ENCODE measurements around the gene UCP2. TPM values are rescaled to one million over a fixed set of nuclear protein-coding genes. Genes with fewer than 3 reads are reported as not detected.
A peak's percentile ranks its signal among the peaks of the same experiment; 100 is the strongest.

The UCP2 gene
- total and polyA plus RNA-seq, 9 of the 15 experiments (the other 6 are each of a cell fraction or from before 2014, with no cell fraction given) = 19.2 to 216 (median 87.9) TPM

DNA sequence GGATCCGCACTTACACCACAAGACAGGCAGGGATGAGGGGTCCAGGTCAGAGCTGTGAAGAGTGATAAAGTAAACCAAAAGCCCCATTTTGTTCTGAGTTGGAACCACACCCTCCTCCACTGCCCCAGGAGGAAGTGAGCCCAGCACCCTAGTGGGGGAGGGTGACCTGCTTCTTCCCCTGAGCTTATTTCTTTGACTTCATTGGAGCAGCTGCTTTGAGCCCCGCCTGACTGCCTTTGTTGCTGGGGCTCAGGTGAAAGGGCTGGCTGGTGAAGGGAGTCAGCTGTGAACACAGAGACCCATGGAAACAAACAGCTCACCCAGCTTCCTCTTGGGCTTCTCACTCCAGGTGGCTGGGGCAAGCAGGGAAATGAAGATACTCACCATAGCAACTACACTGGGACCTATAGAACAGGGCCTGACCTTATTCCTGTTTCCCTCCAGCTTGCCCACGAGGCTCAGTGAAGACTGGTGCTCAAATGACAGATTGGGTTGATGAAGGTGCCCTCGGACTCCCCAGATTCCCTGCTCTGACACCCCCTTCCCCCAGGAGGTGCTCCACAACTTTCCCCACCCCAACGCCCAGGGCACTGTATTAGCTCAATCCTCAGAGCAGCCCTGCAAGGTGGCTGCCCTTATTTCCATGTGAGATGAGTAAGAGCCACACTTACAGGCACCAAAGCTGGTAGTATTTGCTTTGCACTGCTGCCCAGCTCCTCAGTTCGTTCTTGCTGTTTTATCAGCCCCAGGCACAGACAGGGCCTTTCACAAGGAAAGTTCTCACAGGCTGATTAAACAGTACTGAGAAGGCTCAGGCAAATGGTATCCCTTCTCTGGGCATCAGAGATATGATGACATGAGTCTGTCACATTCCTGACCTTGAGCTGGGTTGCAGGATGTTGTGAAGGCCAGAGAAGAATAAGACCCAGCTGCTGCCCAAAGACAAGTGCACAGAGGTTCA lies 2.4 kb downstream of the UCP2 start (continued):
- TF ChIP-seq, protein P1, sequence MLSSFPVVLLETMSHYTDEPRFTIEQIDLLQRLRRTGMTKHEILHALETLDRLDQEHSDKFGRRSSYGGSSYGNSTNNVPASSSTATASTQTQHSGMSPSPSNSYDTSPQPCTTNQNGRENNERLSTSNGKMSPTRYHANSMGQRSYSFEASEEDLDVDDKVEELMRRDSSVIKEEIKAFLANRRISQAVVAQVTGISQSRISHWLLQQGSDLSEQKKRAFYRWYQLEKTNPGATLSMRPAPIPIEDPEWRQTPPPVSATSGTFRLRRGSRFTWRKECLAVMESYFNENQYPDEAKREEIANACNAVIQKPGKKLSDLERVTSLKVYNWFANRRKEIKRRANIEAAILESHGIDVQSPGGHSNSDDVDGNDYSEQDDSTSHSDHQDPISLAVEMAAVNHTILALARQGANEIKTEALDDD (IDR thresholded peaks at IDR 0.05) = 0 out of 2 replicates have a peak, but pooled peaks have one; percentile 12
- no peak for TF ChIP-seq CBFB (CRISPR knock-in tag; IDR thresholded peaks at IDR 0.05)
- TF ChIP-seq DACH1 (IDR thresholded peaks at IDR 0.05; ENCODE audit: partially characterized antibody) = peak; percentile 72
- TF ChIP-seq ZNF57 (CRISPR knock-in tag; IDR thresholded peaks at IDR 0.05) = no peak
- 0 out of 2 replicates have a peak, but pooled peaks have one; percentile 69 for TF ChIP-seq LCOR (CRISPR knock-in tag; IDR thresholded peaks at IDR 0.05)
- peak; percentile 25; the same call in 1 of the 2 replicates for TF ChIP-seq MXI1 (IDR thresholded peaks at IDR 0.05; ENCODE audit: low read depth, low read length)
- no peak for TF ChIP-seq ZNF785 (CRISPR knock-in tag; IDR thresholded peaks at IDR 0.05)
- TF ChIP-seq NRF1 (conservative IDR thresholded peaks at IDR 0.05 in 1 of 2, IDR thresholded peaks at IDR 0.05 in 1 of 2) = peak in 1 of 2 experiments; percentile 17; a peak in 1 of 4 replicates
- TF ChIP-seq SIN3A (IDR thresholded peaks at IDR 0.05; ENCODE audit: borderline replicate concordance in 2 of 2, control insufficient read depth in 1 of 2, low read depth in 2 of 2, low read length in 2 of 2) = peak in 1 of 2 experiments; percentile 81; a peak in 1 of 4 replicates
- no peak for TF ChIP-seq MTA1 (IDR thresholded peaks at IDR 0.05; ENCODE audit: borderline replicate concordance)
- TF ChIP-seq RFX1 (IDR thresholded peaks at IDR 0.05) = peak; percentile 87
- no peak for TF ChIP-seq ZNF124 (CRISPR knock-in tag; IDR thresholded peaks at IDR 0.05)
- TF ChIP-seq, protein P2, sequence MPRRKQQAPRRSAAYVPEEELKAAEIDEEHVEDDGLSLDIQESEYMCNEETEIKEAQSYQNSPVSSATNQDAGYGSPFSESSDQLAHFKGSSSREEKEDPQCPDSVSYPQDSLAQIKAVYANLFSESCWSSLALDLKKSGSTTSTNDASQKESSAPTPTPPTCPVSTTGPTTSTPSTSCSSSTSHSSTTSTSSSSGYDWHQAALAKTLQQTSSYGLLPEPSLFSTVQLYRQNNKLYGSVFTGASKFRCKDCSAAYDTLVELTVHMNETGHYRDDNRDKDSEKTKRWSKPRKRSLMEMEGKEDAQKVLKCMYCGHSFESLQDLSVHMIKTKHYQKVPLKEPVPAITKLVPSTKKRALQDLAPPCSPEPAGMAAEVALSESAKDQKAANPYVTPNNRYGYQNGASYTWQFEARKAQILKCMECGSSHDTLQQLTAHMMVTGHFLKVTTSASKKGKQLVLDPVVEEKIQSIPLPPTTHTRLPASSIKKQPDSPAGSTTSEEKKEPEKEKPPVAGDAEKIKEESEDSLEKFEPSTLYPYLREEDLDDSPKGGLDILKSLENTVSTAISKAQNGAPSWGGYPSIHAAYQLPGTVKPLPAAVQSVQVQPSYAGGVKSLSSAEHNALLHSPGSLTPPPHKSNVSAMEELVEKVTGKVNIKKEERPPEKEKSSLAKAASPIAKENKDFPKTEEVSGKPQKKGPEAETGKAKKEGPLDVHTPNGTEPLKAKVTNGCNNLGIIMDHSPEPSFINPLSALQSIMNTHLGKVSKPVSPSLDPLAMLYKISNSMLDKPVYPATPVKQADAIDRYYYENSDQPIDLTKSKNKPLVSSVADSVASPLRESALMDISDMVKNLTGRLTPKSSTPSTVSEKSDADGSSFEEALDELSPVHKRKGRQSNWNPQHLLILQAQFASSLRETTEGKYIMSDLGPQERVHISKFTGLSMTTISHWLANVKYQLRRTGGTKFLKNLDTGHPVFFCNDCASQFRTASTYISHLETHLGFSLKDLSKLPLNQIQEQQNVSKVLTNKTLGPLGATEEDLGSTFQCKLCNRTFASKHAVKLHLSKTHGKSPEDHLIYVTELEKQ (CRISPR knock-in tag; IDR thresholded peaks at IDR 0.05) = no peak
- TF ChIP-seq CEBPG (CRISPR knock-in tag; IDR thresholded peaks at IDR 0.05) = peak; percentile 25; the same call in 1 of the 2 replicates
- TF ChIP-seq CEBPG (tag; conservative IDR thresholded peaks at IDR 0.05 in 1 of 2, IDR thresholded peaks at IDR 0.05 in 1 of 2) = no peak
- peak; percentile 25; the same call in 1 of the 2 replicates for TF ChIP-seq EP300 (IDR thresholded peaks at IDR 0.05; ENCODE audit: low read length)
- TF ChIP-seq FOXJ2 (tag; IDR thresholded peaks at IDR 0.05) = no peak
- TF ChIP-seq ZNF146 (CRISPR knock-in tag; IDR thresholded peaks at IDR 0.05; ENCODE audit: unreplicated experiment) = no peak
- TF ChIP-seq, protein P3, sequence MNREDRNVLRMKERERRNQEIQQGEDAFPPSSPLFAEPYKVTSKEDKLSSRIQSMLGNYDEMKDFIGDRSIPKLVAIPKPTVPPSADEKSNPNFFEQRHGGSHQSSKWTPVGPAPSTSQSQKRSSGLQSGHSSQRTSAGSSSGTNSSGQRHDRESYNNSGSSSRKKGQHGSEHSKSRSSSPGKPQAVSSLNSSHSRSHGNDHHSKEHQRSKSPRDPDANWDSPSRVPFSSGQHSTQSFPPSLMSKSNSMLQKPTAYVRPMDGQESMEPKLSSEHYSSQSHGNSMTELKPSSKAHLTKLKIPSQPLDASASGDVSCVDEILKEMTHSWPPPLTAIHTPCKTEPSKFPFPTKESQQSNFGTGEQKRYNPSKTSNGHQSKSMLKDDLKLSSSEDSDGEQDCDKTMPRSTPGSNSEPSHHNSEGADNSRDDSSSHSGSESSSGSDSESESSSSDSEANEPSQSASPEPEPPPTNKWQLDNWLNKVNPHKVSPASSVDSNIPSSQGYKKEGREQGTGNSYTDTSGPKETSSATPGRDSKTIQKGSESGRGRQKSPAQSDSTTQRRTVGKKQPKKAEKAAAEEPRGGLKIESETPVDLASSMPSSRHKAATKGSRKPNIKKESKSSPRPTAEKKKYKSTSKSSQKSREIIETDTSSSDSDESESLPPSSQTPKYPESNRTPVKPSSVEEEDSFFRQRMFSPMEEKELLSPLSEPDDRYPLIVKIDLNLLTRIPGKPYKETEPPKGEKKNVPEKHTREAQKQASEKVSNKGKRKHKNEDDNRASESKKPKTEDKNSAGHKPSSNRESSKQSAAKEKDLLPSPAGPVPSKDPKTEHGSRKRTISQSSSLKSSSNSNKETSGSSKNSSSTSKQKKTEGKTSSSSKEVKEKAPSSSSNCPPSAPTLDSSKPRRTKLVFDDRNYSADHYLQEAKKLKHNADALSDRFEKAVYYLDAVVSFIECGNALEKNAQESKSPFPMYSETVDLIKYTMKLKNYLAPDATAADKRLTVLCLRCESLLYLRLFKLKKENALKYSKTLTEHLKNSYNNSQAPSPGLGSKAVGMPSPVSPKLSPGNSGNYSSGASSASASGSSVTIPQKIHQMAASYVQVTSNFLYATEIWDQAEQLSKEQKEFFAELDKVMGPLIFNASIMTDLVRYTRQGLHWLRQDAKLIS (CRISPR knock-in tag; IDR thresholded peaks at IDR 0.05) = 0 out of 2 replicates have a peak, but pooled peaks have one; percentile 55

Data from K562 (cell line).